Measurements from ENCODE around the gene TTLL6.

Gene TTLL6

DNA sequence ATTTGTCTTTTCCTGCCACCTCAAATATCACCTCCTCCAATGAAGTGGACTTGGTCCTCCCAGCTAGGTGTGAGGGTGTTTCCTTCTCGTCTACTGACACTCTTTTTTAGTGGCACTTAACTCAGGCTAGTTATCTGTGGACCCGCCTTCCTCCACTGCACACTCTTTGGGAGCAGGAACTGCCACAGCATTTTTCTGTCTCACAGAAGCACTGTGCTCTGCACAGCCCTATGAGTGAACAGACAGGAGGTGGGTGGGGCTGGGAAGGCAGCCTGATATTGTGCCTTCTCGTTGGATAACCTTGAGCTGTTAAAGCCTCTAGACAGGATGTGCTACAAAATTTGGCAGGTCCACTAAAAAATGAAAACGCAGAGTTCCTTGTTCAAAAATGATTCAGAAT, 56.6 kb downstream of the TTLL6 start:
- no peak for DNase-seq (ENCODE audit: low read depth in 3 of 3)

GRCh38 chr17:48759288-48759687, 57.7 kb downstream of the TTLL6 start:
- DNase-seq (ENCODE audit: low read depth in 3 of 3), result no peak

DNA sequence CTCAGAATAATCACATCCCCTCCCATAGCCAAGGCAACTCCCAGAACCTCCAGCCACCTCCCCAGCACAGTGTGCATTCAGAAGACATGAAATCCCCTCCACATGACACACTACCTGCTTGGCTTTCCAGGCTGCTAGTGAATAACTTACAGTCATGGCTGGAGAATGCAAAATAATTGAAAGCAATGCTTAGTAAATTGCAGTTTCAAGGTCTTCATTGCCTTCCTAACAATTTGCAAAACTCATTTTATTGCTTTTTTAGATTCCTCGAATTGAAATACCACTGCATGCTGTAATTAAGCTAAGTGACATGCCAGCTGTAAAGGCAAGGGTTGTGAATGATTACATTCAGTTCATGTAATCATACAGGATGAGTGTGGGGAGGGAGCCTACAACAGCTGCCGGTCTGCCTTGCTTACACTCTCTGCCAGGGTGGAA, 59.5 kb downstream of the TTLL6 start:
- DNase-seq (ENCODE audit: low read depth in 3 of 3), result no peak

DNA sequence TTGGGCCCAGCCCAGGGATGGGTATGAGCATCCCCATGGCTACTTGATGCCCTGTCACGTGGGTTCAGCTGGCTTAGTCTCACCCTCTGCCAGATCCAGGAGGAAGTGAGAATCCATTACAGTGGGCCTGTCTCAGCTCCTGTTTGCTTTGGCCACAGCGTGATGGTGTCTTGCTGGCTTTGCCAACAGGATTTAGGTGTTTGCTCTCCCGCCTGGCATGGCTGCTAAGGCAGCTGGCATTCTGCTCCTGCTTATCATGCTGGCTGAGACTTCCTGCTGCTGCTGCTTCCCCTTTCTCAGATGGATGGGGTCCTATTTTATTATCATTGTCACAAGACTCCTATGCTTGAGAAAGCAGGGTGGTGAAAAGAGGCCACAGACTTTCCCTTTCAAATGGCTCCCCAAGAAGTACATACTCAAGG, 60.2 kb downstream of the TTLL6 start:
- no peak for DNase-seq (ENCODE audit: low read depth in 3 of 3)

GRCh38 chr17:48755356-48755755, 61.7 kb downstream of the TTLL6 start:
- no peak for DNase-seq (ENCODE audit: low read depth in 3 of 3)

DNA sequence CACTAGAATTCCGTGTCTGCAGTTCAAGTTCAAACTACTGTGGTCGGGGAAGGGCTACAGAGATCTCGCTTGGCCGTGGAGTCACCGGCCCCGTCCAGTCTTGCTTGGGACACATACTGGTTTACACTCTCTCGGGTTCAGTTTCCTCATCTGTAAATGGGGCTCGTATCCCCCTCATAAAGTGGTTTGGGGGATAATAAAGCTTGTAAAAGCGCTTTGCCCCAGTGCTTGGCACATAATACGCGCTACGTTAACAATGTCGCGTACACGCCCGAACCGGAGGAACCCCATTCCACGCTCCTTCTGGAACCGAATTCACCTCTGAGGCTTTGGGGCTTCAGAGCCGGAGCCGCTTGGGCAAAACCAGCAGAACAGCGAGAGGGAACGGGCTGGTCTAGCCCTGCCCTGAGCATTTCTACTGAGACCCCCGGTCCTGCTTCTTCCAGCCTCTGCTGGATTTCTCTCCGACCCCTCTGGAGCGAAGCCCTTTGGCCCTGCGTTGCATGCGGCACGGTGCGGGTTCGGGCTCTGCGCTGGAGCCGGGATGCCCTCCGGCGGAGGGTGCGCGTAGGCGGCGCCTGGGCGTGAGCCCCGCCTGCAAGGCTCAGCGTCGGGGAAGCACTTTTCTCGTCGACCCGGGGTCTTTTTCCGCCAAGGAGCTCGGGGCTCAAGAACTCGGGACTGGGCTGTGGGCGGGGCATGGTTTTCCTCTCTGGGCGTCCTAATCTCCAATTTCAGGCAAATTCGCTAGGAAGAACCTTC, 62.3 kb downstream of the TTLL6 start:
- no peak for DNase-seq (ENCODE audit: low read depth in 3 of 3)

DNA sequence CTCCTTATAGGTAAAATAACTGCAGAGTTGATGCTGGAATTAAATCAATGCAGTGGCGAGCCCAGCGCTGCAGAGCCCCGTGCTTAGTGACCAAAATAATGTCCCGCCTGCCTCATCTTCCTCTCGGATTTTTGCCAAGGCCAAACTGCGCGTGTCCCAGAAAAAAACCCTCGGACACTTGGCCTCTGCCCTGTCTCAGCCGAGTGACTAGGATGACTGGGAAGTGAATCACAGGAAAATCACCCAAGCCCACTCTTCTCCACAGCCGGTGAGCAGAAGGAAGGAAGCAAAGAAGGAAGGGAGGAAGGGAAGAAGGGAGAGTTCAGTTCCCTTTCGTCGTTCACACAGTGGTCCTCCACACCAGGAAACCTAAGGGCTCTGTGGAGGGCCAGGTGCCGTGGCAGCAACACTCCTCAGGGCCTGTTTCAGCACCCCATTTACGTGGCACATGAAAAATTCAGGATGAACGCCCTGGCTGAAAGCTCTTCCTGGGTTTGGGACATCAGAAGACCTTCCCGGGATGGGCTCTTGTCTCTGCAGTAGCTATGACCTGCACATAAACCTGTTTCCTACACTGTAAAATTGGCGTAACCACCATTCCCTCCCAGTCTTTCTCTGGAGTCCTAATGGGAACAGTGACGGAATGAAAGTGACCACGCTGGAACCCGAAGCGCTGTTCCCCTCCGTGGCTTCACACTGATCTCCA, 63.1 kb downstream of the TTLL6 start:
- no peak for DNase-seq (ENCODE audit: low read depth in 3 of 3)

- DNase-seq (ENCODE audit: low read depth in 3 of 3), result no peak
Measured at GRCh38 chr17:48752399-48753288, 64.4 kb downstream of the TTLL6 start.

DNA sequence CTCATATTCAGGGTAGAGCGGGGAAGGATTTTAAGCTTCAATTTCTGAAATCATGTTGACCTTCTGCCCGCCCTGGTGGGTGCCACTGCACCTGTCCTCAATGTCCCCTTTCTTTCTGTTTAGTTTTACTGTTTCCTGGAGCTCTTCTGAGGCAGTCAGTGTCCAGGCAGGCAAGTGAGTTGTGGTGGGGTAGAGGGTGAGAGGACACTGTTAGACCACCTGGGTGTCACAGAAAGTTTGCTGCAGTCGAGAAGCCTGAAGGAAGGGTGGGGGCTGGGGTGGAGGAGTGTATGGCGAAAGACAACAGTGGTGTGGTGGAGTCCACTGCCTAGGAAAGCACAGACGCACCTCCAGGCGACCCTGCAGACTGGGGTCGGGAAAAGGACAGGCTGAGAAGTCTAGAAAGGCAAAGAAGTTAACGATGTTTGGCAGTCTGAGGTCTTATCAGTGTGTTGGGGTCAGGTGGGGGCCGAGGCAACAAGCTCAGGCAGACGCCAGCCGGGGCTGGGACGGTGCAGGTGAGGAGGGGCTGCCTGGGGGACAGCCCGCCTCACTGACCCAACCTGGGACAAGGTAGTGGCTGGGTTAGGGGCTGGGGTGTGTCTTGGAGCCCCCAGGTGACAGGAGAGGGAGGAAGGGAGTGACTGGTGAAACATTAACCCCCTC, 65.2 kb downstream of the TTLL6 start:
- DNase-seq (ENCODE audit: low read depth in 3 of 3), result no peak

GRCh38 chr17:48751172-48751571, 65.9 kb downstream of the TTLL6 start:
- no peak for DNase-seq (ENCODE audit: low read depth in 3 of 3)

DNA sequence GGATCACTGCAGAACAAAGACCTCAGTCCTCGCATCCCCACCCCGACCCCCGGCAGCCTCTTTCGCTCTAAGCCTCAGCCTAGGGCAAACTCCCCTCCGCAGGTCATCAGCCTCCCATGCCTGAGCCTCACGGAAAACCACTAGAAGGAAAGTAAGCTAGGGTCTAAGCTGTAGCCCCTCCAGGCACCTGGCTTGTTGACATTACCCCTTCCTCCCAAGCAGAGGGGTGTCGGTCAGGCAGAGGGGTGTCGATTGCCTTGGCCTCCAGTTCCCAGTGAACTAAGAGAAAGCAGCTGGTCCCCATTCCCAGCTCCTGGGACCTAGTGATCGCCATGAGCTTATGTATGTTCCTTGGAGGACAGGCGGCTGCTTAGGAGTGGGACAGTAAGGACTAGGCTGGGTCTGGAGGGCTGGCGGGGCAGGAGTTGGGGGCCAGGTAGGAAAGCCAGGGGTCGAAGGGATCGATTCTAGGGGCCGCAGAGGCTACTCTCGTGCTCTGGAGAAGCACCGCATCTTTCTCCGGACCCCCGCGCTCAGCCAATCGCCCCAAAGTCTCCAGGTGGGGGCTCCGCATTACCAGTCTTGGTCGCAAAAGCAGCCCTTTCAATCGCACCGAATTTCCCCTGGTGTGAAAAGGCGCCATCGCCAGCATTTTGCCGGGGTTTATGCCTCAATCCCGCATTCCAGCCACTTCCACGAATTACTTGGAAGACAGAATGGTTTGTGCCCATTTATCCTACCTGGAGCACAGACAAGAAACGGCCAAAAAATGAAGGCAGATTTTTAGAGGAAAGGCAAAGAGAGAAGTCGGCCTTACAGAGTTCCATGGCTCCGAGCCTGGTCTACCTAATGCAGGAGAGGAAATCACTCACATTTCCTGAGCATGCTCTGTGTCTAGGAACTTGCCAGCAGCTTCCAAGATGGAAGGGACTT, 67.1 kb downstream of the TTLL6 start:
- no peak for DNase-seq (ENCODE audit: low read depth in 3 of 3)

DNA sequence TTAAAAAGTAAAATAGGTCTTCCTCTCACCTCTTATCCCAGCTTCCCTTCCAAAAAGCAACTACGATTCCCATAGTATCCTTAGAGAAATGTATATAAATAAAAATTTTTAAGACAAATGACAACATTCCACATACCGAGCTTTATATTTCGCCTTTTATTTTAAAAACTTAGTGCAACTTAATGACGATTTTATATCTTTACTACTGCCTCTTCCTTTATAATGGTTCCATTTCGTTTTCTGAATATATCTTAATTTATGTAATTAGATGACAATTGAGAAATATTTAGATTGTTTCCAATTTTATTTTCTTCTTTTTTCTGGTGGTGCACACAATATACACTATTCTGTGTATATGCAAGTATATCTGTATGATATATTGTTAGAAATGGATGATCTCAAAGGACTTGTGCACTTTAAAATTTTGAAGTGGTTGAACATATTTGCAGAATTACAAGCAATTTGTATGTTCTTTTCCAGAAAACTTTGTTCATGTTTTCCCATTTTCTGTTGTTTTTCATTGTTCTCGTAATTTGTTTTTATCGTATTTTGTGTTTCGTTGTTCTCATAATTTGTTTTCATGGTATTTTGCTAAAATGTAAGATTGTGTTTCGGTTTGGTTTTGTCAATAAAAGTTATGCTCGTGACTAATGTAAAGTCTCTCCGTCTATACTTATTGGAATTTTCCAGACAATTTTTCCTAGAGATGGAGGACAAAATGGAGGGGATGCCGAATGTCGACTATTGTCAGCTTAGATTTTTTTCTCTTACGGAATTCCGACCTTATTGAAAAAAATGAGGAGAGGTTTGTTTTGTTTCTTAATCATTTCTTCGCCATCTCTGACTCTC, 68.1 kb downstream of the TTLL6 start:
- DNase-seq (ENCODE audit: low read depth in 3 of 3), result no peak

GRCh38 chr17:48747445-48748363, 69.3 kb downstream of the TTLL6 start:
- DNase-seq (ENCODE audit: low read depth in 3 of 3), result no peak

GRCh38 chr17:48746916-48747444, 70.0 kb downstream of the TTLL6 start:
- no peak for DNase-seq (ENCODE audit: low read depth in 3 of 3)

GRCh38 chr17:48745381-48746275, 71.4 kb downstream of the TTLL6 start:
- no peak for DNase-seq (ENCODE audit: low read depth in 3 of 3)

- DNase-seq (ENCODE audit: low read depth in 3 of 3), result no peak
Measured at GRCh38 chr17:48740537-48740936, 76.5 kb downstream of the TTLL6 start.

DNA sequence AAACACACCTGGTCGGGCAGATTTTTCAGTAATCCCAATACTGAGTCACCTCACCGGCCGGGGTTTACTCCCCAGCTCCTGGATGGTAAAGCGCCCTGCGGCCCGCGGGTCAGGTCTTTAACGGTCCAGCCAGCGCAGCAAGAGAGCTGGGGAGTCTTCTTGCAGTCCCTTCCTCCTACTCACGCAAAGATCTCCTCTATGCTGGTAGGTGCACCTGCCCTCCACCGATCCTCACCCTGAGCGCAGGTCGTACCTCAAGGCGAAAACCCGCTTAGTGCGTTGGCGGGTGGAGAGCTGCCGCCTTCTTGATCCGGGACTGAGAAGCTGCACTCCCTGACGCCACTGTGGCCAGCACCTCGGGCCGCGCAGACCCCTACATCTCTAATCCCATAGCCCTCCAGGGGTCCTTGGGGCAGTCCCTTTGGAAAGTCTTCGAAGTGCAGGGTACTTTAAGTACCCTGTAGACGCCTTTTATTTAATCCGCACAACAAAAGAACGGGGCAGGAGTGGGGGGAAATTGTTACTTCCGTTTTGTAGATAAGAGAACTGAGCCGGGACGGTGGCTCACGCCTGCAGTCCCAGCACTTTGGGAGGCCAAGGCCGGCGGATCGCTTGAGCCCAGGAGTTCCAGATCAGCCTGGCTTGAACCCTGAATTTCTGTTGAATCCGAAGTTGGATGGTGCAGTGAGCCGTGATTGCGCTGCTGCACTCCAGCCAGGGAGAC, 78.1 kb downstream of the TTLL6 start:
- DNase-seq (ENCODE audit: low read depth in 3 of 3), result no peak
